H1 (cell line): ENCODE measurements around the gene SIX4. TPM values are rescaled to one million over a fixed set of nuclear protein-coding genes. Genes with fewer than 3 reads are reported as not detected.

ENCODE experiments used
- CTCF ChIA-PET: fragments of 300-600 bp; sonication (Branson Sonifier 250); formaldehyde crosslinking; loops from one replicate; lab custom pipeline; 2021; ENCODE audit not compliant: partially characterized antibody; lab: Charles Lee
- POLR2A ChIA-PET: fragments of 300-600 bp; sonication (Branson Sonifier 250); formaldehyde crosslinking; loops from one replicate; lab custom pipeline; 2021; ENCODE audit warnings: inconsistent platforms; ENCODE audit not compliant: partially characterized antibody; lab: Charles Lee
- DNase-seq, 2 experiments: peaks; one replicate each; pipeline versions ENCODE4 v3.0.0 to v3.0.0-alpha.2; 2010 to 2022; ENCODE audit warnings: low spot score in 2 of 2, low read depth in 1 of 2, mixed read lengths in 1 of 2
- FAIRE-seq: peaks from 2 replicates; lab custom pipeline; 2011; peaks lifted over from hg19 to GRCh38; lab: Jason Lieb, UNC
- H2AFZ ChIP-seq: 2 replicates; pipeline ENCODE4 v1.8.1; 2012; ENCODE audit warnings: low read length, inconsistent platforms
- H2AK5ac ChIP-seq: 2 replicates; pipeline ENCODE4 v1.6.1; 2013; ENCODE audit warnings: low read depth, low read length
- H2BK120ac ChIP-seq: replicated peaks from 2 replicates; pipeline ENCODE3; 2013; ENCODE audit warnings: low read depth, low read length, inconsistent platforms
- H2BK12ac ChIP-seq: 2 replicates; pipeline ENCODE4 v1.6.1; 2013; ENCODE audit warnings: low read depth, low read length
- H2BK15ac ChIP-seq: 2 replicates; pipeline ENCODE4 v1.6.1; 2013; ENCODE audit warnings: low read length
- H2BK20ac ChIP-seq: 2 replicates; pipeline ENCODE4 v1.6.1; 2013; ENCODE audit warnings: low read length
- H2BK5ac ChIP-seq: 2 replicates; pipeline ENCODE4 v1.6.1; 2013; ENCODE audit warnings: low read depth, low read length
- H3K14ac ChIP-seq: 2 replicates; pipeline ENCODE4 v1.6.1; 2013; ENCODE audit warnings: inconsistent platforms; ENCODE audit not compliant: insufficient read length
- H3K18ac ChIP-seq: 2 replicates; pipeline ENCODE4 v1.6.1; 2013; ENCODE audit warnings: low read length; ENCODE audit errors: extremely low read depth
- H3K23ac ChIP-seq: 2 replicates; pipeline ENCODE4 v1.6.1; 2013; ENCODE audit warnings: inconsistent platforms; ENCODE audit not compliant: insufficient read length
- H3K23me2 ChIP-seq: 2 replicates; pipeline ENCODE4 v1.6.1; 2013; ENCODE audit warnings: low read depth, low read length
- H3K27ac ChIP-seq: 2 replicates; pipeline ENCODE4 v1.6.1; 2011; ENCODE audit warnings: low read depth, low read length, inconsistent platforms
- H3K27me3 ChIP-seq, 4 experiments: replicated peaks in 1 of 4; 1 replicate in 1 of 4; 2 replicates in 3 of 4; pipeline versions ENCODE4 v1.6.1 to v1.8.1; 2011 to 2013; ENCODE audit warnings: low read length in 3 of 4, mild to moderate bottlenecking in 3 of 4, inconsistent platforms in 2 of 4, mixed read lengths in 2 of 4, moderate library complexity in 1 of 4; ENCODE audit not compliant: control insufficient read depth in 3 of 4, insufficient read depth in 3 of 4; ENCODE audit errors: extremely low read depth in 1 of 4
- H3K36me3 ChIP-seq, 4 experiments: 2 replicates each; pipeline versions ENCODE4 v1.6.1 to v1.8.1; 2011 to 2013; ENCODE audit warnings: mild to moderate bottlenecking in 4 of 4, low read length in 3 of 4, moderate library complexity in 2 of 4, control low read depth in 1 of 4, inconsistent platforms in 1 of 4; ENCODE audit not compliant: insufficient read depth in 4 of 4, control insufficient read depth in 2 of 4
- H3K4ac ChIP-seq: replicated peaks from 2 replicates; pipeline ENCODE3; 2013; ENCODE audit warnings: low read length, low read depth, mixed read lengths, inconsistent platforms; ENCODE audit not compliant: insufficient read length
- H3K4me1 ChIP-seq, 4 experiments: replicated peaks in 1 of 4; 1 replicate in 1 of 4; 2 replicates in 3 of 4; pipeline versions ENCODE4 v1.6.1 to v1.8.1; 2011 to 2013; ENCODE audit warnings: low read length in 3 of 4, inconsistent platforms in 2 of 4, mixed read lengths in 1 of 4; ENCODE audit not compliant: insufficient read depth in 4 of 4, control insufficient read depth in 3 of 4
- H3K4me2 ChIP-seq, 2 experiments: 2 replicates each; pipeline versions ENCODE4 v1.6.1 to v1.8.1; 2011 to 2013; ENCODE audit warnings: low read depth in 2 of 2, low read length in 2 of 2, control low read depth in 1 of 2, inconsistent platforms in 1 of 2, mild to moderate bottlenecking in 1 of 2; ENCODE audit not compliant: insufficient read depth in 1 of 2
- H3K4me3 ChIP-seq, 4 experiments: fragments of 200-600, 300-600 bp in 1 of 4; sonication (generic), shearing (Covaris generic), sonication (Bioruptor Twin) in 1 of 4; 2 replicates each; pipeline versions ENCODE4 v1.5.1 to v1.8.1; 2011 to 2016; ENCODE audit warnings: low read length in 4 of 4, low read depth in 3 of 4, control low read depth in 2 of 4, inconsistent platforms in 2 of 4, mild to moderate bottlenecking in 2 of 4, mixed read lengths in 1 of 4, moderate library complexity in 1 of 4; ENCODE audit not compliant: insufficient read depth in 2 of 4; ENCODE audit errors: extremely low read depth in 1 of 4
- H3K56ac ChIP-seq: replicated peaks from 2 replicates; pipeline ENCODE3; 2013; ENCODE audit warnings: low read depth, mild to moderate bottlenecking, mixed read lengths, low read length, inconsistent platforms; ENCODE audit not compliant: insufficient read length
- H3K79me1 ChIP-seq: 2 replicates; pipeline ENCODE4 v1.6.1; 2013; ENCODE audit warnings: low read depth, low read length, control low read depth
- H3K79me2 ChIP-seq, 2 experiments: 2 replicates each; pipeline versions ENCODE4 v1.6.1 to v1.8.1; 2012 to 2013; ENCODE audit warnings: low read length in 2 of 2, mild to moderate bottlenecking in 2 of 2, inconsistent platforms in 1 of 2; ENCODE audit not compliant: insufficient read depth in 2 of 2, control insufficient read depth in 1 of 2
- H3K9ac ChIP-seq, 4 experiments: replicated peaks in 1 of 4; 1 replicate in 1 of 4; 2 replicates in 3 of 4; pipeline versions ENCODE4 v1.6.1 to v1.8.1; 2011 to 2013; ENCODE audit warnings: low read depth in 3 of 4, low read length in 3 of 4, control low read depth in 2 of 4, mild to moderate bottlenecking in 2 of 4, moderate library complexity in 2 of 4, inconsistent platforms in 1 of 4; ENCODE audit errors: extremely low read depth in 1 of 4
- H3K9me3 ChIP-seq, 2 experiments: 2 replicates each; pipeline versions ENCODE4 v1.6.1 to v1.8.1; 2012 to 2013; ENCODE audit warnings: mild to moderate bottlenecking in 2 of 2, moderate library complexity in 2 of 2, control low read depth in 1 of 2, inconsistent platforms in 1 of 2, low read depth in 1 of 2, low read length in 1 of 2, mixed read lengths in 1 of 2; ENCODE audit not compliant: insufficient read depth in 2 of 2
- H4K20me1 ChIP-seq, 2 experiments: replicated peaks in 1 of 2; 2 replicates each; pipeline versions ENCODE3 to v1.8.1; 2011 to 2013; ENCODE audit warnings: inconsistent platforms in 2 of 2, low read length in 2 of 2, mild to moderate bottlenecking in 1 of 2; ENCODE audit not compliant: insufficient read depth in 2 of 2, control insufficient read depth in 1 of 2
- H4K5ac ChIP-seq: 2 replicates; pipeline ENCODE4 v1.6.1; 2013; ENCODE audit warnings: low read length, low read depth, mixed read lengths, inconsistent platforms; ENCODE audit not compliant: insufficient read length
- H4K8ac ChIP-seq: 2 replicates; pipeline ENCODE4 v1.8.0; 2013; ENCODE audit warnings: mild to moderate bottlenecking, moderate library complexity, low read length, inconsistent platforms; ENCODE audit not compliant: insufficient read depth; ENCODE audit errors: extremely low read depth
- H4K91ac ChIP-seq: replicated peaks from 2 replicates; pipeline ENCODE3; 2013; ENCODE audit warnings: low read length, mixed read lengths, inconsistent platforms; ENCODE audit not compliant: insufficient read length
- ATF2 ChIP-seq: IDR thresholded peaks from 2 replicates; pipeline ENCODE4 v1.6.1; 2012; ENCODE audit warnings: low read length, inconsistent platforms
- FOSL1 ChIP-seq: IDR thresholded peaks from 2 replicates; pipeline ENCODE4 v1.6.1; 2011; ENCODE audit warnings: mild to moderate bottlenecking, low read depth, low read length, moderate library complexity; ENCODE audit not compliant: insufficient read depth
- JUND ChIP-seq: IDR thresholded peaks from 2 replicates; pipeline ENCODE4 v1.6.1; 2011; ENCODE audit warnings: mild to moderate bottlenecking, improper control_type of control experiment, low read length
- RFX5 ChIP-seq: IDR thresholded peaks from 2 replicates; pipeline ENCODE4 v1.6.1; 2011; ENCODE audit warnings: low read depth, low read length, improper control_type of control experiment, borderline replicate concordance
- RNF2 ChIP-seq: fragments of 200-900, 300-1000 bp; sonication (generic); IDR thresholded peaks from 2 replicates; pipeline ENCODE4 v1.7.1; 2016; ENCODE audit warnings: borderline replicate concordance, low read depth, mild to moderate bottlenecking, antibody characterized with exemption, low read length; ENCODE audit not compliant: poor library complexity, severe bottlenecking; ENCODE audit errors: missing control alignments
- SP1 ChIP-seq: IDR thresholded peaks from 2 replicates; pipeline ENCODE4 v1.6.1; 2011; ENCODE audit warnings: low read depth, low read length
- TAF1 ChIP-seq: IDR thresholded peaks from 2 replicates; pipeline ENCODE4 v1.6.1; 2011; ENCODE audit warnings: mild to moderate bottlenecking, low read depth, low read length
- WGBS, 2 experiments: shearing (Covaris generic) in 1 of 2; methylation state at CpG; one replicate each; pipeline versions ENCODE4 v1.1.6 to v1.1.7; 2013 to 2015; ENCODE audit warnings: low lambda C conversion rate in 2 of 2, mixed read lengths in 2 of 2, inconsistent platforms in 1 of 2, low coverage in 1 of 2, missing lambda C conversion rate in 1 of 2; ENCODE audit not compliant: insufficient replicate concordance in 2 of 2, insufficient coverage in 1 of 2, insufficient read length in 1 of 2; ENCODE audit errors: extremely low coverage in 1 of 2, missing lambda C conversion rate in 1 of 2; 5-methylcytosine and 5-hydroxymethylcytosine counted together
- polyA plus RNA-seq, 7 experiments: library from polyadenylated mRNA; depleted of rRNA in 3 of 7; stranded (reverse) in 5 of 7; unstranded in 2 of 7; fragments of >200 nt in 5 of 7; fragments of 200-250 nt in 2 of 7; gene quantifications; 1 replicate in 5 of 7; 2 replicates in 1 of 7; 4 replicates in 1 of 7; pipeline versions ENCODE4 v1.2.1 to v1.2.3, GENCODE V29; 2011 to 2013; ENCODE audit warnings: missing spikeins in 2 of 7, mixed read lengths in 2 of 7
- total RNA-seq: library from RNA; stranded (reverse); fragmentation: NEBNext Ultra II Directional; extraction: Animal tissue kit (Norgen Biotek cat#: 25700); gene quantifications from 2 replicates; pipeline ENCODE4 v1.2.1, GENCODE V29; 2021
- TF ChIP-seq, protein P1 (sequence below): IDR thresholded peaks from 2 replicates; pipeline ENCODE4 v1.6.1; 2011; ENCODE audit warnings: low read depth, mild to moderate bottlenecking, low read length; ENCODE audit not compliant: insufficient read depth

SIX4 gene
- total and polyA plus RNA-seq, 2 of the 8 experiments (the other 6 are each of a cell fraction or from before 2014, with no cell fraction given): 9.0 to 38.9 TPM

DNA sequence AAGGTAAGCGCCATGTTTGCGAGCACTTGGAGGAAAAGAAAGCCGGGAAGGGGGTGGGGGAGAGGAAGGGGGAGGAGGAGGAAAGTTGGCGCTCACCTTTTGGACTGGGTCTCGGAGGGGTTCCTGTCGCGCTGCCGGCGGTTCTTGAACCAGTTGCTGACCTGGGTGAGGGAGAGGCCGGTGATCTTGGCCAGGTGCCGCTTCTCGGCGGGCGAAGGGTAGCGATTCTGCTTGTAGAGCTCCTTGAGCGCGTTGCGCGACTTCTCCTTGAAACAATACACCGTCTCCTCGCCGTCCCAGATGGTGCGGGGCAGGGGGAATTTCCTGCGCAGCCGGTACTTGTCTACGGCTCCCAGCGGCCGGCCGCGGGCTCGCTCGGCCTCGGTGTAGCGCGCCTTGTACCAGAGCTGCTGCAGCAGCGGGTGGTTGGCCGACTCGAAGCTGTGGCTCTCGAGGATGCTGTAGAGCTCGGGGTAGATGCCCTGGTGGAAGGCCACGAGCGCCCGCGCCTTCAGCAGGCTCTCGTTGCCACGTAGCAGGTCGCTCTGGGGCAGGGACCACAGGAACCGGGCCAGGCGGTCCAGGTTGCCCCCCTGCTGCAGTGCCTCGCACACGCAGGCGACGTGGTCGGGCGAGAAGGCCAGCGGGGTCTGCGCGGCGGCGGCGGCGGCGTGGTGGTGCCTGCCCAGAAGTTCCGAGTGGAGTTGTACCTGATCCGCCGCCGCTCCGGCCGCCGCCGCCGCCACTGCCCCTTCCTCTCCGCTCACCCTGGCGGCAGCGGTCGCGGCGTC, 840 bp downstream of the SIX4 start:
- Histone ChIP-seq H3K4me3 (peak overlapping the region; percentile 76 to 99 (median 90)), H3K27ac (peak overlapping the region; percentile 49), H4K20me1 (peaks cover 16% of the 10 kb centered on the region in 2 experiments), H3K14ac (no peak overlapping the region), H3K4me1 (peaks cover 2 to 7% (median 5%) of the 10 kb centered on the region in 4 experiments; a peak in 6 of 7 replicates), H3K79me1 (peaks cover 13% of the 10 kb centered on the region), H3K9ac (peak overlapping the region; percentile 76 to 93 (median 81)), H4K8ac (peak overlapping the region; percentile 97), H3K23ac (no peak overlapping the region), H3K18ac (peak overlapping the region; percentile 90), H4K91ac (peak overlapping the region; percentile 82), H2BK20ac (no peak overlapping the region), H3K4me2 (peak overlapping the region; percentile 87 to 96), H2BK12ac (peak overlapping the region; percentile 46; the same call in 1 of the 2 replicates), H3K9me3 (no peaks in the 10 kb centered on the region), H3K27me3 (no peaks in the 10 kb centered on the region), H2AK5ac (no peak overlapping the region; the same call in 1 of the 2 replicates), H2BK5ac (peak overlapping the region; percentile 95), H3K23me2 (peaks cover 13% of the 10 kb centered on the region; the same call in 1 of the 2 replicates), H3K79me2 (peaks cover 7 to 42% of the 10 kb centered on the region in 2 experiments), H2BK15ac (no peak overlapping the region), H4K5ac (peak overlapping the region; percentile 30), H3K56ac (peak overlapping the region; percentile 42), H2BK120ac (no peak overlapping the region), H3K4ac (peak overlapping the region; percentile 69), H2AFZ (no peak overlapping the region), H3K36me3 (peaks cover 7 to 19% (median 13%) of the 10 kb centered on the region in 4 experiments)
- POLR2A ChIA-PET: interaction anchor here (0.6 to 3.2 kb wide), 10 partner anchors 10 to 258 kb away, joined by 3 to 21 read pairs (median 4); partner anchors contain the start of genes MNAT1, SLC38A6 and TRMT5
- FAIRE-seq: no peak
- CTCF ChIA-PET: interaction anchor here (1.1 to 2.2 kb wide), 6 partner anchors 9 to 98 kb away, joined by 3 to 11 read pairs (median 3); no protein-coding TSS in a partner anchor
- peak in 1 of 2 experiments; percentile 75 for DNase-seq
- WGBS, 2 experiments: 2% methylated on average over 54 of the region's 78 CpGs; no CpG with 5 or more reads in 1 of the 2 experiments
- TF ChIP-seq, protein P1, sequence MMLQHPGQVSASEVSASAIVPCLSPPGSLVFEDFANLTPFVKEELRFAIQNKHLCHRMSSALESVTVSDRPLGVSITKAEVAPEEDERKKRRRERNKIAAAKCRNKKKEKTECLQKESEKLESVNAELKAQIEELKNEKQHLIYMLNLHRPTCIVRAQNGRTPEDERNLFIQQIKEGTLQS: no peak
- TF ChIP-seq RNF2 (no peak), ATF2 (no peak), FOSL1 (no peak), JUND (no peak), RFX5 (no peak), SP1 (no peak), TAF1 (peak; percentile 10; the same call in 1 of the 2 replicates)
